HG03060 (cell line): ENCODE measurements around the gene WNT9A.
"Not testable (repeated sequence)": the region's sequence is repeated elsewhere in the genome, so short reads cannot be mapped to it uniquely, and the experiment has no call there.

ENCODE experiments used
- ATAC-seq: cut with Tn5 transposase; IDR thresholded peaks from one replicate; pipeline ENCODE4 v1.9.1; 2021; ENCODE audit warnings: low read depth, moderate number of reproducible peaks; ENCODE audit not compliant: unreplicated experiment

Gene WNT9A, protein sequence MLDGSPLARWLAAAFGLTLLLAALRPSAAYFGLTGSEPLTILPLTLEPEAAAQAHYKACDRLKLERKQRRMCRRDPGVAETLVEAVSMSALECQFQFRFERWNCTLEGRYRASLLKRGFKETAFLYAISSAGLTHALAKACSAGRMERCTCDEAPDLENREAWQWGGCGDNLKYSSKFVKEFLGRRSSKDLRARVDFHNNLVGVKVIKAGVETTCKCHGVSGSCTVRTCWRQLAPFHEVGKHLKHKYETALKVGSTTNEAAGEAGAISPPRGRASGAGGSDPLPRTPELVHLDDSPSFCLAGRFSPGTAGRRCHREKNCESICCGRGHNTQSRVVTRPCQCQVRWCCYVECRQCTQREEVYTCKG

GRCh38 chr1:227947676-227948492, at the start of gene WNT9A:
Gene WNT9A (minus strand): TSS chr1:227947932. CDS start chr1:227947887, 45 bp downstream.
- ATAC-seq = no peak

- no peak for ATAC-seq
These were observed 48.6 kb upstream of the WNT9A start for GRCh38 chr1:227996187-227996950.

- no peak for ATAC-seq
These were observed 47.0 kb upstream of the WNT9A start for GRCh38 chr1:227994632-227995300.

GRCh38 chr1:227987181-227987580, 39.4 kb upstream of the WNT9A start:
- ATAC-seq = no peak

- ATAC-seq = not testable (repeated sequence)
These were observed 28.0 kb upstream of the WNT9A start for GRCh38 chr1:227975583-227976283.

GRCh38 chr1:227973724-227974288, 26.1 kb upstream of the WNT9A start:
- not testable (repeated sequence) for ATAC-seq

DNA sequence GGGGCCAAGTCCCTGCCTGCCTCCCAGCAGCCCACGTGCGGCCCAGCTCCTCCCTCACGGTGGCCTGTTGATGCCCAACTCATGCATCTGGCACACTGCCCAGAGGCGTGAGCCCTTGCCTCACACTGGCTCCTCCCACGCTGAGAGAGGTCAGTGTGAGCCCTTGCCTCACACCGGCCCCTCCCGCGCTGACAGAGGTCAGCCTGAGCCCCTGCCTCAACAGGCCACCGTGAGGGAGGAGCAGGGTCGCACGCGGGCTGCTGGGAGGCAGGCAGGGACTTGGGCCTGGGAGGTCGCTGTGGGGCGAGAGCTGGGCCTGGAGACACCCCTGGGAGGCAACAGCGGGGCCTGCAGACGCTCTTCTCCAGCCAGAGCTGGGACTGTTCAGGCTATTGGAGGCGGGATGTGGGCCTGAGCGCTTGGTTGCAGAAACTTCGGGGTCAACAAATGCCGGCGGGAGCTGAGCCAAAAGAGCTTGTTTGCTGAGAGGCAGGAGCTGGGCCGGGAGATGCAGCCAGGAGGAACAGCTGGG, 25.2 kb upstream of the WNT9A start:
- ATAC-seq = not testable (repeated sequence)

DNA sequence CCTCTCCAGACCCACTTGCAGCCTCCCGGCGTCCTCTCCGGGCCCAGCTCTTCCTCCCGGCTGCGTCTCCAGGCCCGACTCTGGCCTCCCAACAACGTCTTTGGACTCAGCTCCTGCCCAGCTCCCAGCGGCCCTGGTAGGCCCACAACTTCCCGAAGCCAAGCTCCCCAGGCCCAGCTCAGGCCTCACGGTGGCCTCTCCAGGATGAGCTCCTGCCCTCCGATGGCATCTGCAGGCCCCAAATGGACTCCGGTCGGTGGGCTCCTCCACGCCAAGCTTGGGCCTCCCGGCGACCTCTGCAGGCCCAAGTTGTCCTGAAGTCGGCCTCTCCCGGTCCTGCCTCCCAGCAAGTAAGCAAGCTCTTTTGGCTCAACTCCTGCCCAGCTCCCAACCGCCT, 24.5 kb upstream of the WNT9A start:
- ATAC-seq = not testable (repeated sequence)

- ATAC-seq = not testable (repeated sequence)
These were observed 24.0 kb upstream of the WNT9A start for GRCh38 chr1:227971643-227972282.

- ATAC-seq = not testable (repeated sequence)
These were observed 23.5 kb upstream of the WNT9A start for GRCh38 chr1:227971216-227971615.

DNA sequence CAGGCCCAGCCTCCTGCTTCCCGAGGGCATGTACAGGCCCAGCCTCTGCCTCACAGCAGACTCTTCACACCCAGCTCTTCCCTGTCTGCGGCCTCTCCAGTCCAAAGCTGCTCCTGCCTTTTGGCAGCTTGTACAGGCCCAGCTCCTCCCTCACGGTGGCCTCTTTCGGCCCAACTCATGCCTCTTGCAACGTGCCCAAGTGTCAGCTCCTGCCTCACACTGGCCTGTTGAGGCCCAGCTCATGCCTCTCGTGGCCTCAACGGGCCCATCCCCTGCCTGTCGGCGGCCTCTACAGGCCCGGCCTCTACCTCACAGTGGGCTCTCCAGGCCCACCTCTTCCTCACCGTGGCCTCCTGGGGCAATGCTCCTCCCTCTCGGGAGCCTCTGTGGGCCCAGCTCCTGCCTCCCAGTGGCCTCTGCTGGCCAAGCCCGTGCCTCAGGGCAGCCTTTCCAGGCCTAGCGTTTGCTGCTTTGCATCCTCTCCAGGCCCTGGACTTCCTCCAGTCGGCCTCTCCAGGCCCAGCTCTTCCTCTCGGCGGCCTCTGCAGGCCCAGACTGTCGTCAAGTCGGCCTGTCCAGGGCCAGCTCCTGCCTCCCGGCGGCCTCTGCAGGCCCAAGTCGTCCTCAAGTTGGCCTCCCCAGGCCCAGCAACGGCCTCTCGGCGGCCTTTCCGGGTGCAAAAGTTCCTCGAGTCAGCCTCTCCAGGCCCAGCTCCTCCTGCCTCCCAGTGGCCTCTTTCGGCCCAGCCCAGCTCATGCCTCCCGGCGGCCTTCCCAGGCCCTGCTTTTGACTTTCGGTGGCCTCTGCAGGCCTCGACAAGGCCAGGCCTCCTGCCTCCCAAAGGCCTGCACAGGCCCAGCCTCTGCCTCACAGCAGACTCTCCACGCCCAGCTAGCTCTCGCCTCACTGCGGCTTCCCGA, 22.6 kb upstream of the WNT9A start:
- not testable (repeated sequence) for ATAC-seq

- not testable (repeated sequence) for ATAC-seq
These were observed 20.1 kb upstream of the WNT9A start for GRCh38 chr1:227967815-227968214.

DNA sequence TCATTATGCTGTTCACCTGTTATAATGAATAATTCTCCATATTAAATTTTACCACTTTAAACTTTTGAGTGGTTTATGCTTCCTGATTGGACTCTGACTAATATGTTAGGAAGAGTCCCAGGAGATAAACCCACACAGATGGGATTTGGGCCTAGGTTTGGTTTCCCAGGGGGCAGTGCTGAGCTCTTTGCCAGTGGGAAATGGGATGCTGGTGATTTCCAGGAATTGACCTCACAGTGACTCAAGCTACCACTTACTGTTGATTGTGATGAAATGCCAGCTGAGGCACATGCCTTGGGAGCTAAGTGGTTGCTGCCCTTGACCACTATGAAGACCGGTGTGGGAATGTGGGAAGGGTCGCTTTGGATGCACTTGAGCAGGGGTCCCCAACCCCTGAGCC, 19.0 kb upstream of the WNT9A start:
- not testable (repeated sequence) for ATAC-seq

DNA sequence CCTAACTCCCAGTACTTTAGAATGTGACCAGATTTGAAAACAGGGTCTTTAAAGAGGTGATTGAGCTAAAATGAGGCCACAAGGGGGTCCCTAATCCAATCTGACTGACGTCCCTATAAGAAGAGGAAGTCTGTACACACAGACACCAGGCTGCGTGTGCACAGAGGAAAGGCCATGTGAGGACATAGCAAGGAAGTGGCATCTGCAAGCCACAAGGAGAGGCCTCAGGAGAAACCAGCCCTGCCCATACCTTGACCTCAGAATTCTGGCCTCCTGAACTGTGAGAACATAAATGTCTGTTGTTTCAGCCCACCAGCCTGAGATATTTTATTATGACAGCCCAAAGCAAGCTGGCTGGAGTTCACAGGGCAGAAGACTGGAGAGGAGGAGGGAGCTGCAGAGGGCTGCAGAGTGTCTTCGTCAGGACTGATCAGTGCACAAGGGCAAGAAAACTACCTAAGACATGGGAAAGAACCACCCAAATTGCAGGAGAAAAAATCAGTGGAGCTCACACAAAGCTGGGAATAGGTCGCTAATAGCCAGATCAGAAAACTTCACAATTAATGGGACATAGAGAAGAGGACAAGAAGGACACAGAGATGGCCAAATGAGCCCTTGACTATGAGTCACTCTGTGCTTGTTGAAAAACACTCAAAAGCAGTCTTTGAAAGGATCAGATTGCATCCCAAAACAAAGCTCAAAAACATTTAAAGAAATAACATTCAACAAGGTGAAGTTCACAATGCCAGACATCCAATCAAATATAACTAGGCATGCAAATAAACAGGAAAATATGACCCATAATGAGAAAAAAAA, 14.1 kb upstream of the WNT9A start:
- ATAC-seq = no peak

- no peak for ATAC-seq
These were observed 11.7 kb upstream of the WNT9A start for GRCh38 chr1:227959325-227959860.

DNA sequence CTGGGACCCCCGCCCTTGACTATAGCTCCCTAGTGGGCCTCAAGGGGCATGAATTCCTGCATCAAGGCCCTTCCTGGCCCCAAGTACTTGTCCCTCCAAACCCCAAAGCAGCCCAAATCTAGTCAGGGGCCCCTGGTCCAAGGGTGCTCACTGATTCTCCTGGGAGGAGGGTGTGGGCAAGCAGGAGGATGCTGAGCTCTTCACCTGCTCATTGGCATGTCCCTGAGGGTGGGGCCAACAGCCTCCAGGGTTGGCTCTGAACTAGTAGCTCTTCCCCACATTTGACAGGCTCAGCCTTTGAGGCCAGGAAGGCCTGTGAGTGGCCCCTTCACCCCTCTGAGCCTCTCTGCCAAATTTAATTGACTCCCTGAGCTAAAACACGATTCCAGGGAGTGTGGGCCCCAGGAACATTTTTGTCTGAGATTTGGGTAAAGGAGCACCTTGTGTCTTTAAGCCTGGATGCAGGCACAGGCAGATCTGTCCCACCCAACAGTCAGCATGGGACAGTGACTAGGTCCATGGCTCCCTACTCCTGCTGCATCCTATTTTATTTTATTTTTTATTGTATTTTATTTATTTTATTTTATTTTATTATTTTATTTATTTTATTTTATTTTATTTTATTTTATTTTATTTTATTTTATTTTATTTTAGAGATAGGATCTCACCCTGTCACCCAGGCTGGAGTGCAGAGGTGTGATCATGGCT, 11.0 kb upstream of the WNT9A start:
- no peak for ATAC-seq
